HEK293 (cell line): ENCODE results near the gene SERP1.
A peak's percentile ranks its signal among the peaks of the same experiment; 100 is the strongest.

Source experiments
- ELK4 ChIP-seq: IDR thresholded peaks from 2 replicates; pipeline ENCODE4 v1.6.1; 2011; ENCODE audit warnings: mild to moderate bottlenecking, low read depth, low read length, borderline replicate concordance
- HIC1 ChIP-seq: fragments of 450-650 bp; formaldehyde crosslinking; IDR thresholded peaks from 2 replicates; pipeline ENCODE4 v1.5.1; 2016; ENCODE audit warnings: missing biosample characterization, missing genetic modification characterization
- HOXD13 ChIP-seq: sonication (generic); formaldehyde crosslinking; IDR thresholded peaks from 2 replicates; pipeline ENCODE4 v1.8.0; 2022; ENCODE audit warnings: missing genetic modification reagents, borderline replicate concordance
- KLF8 ChIP-seq: fragments of 450-650 bp; formaldehyde crosslinking; IDR thresholded peaks from 2 replicates; pipeline ENCODE4 v1.5.1; 2016; ENCODE audit warnings: missing biosample characterization, missing genetic modification characterization
- PRDM10 ChIP-seq: fragments of 450-650 bp; formaldehyde crosslinking; IDR thresholded peaks from 2 replicates; pipeline ENCODE4 v1.5.1; 2016; ENCODE audit warnings: missing biosample characterization, missing genetic modification characterization
- RBAK ChIP-seq: fragments of 450-650 bp; formaldehyde crosslinking; IDR thresholded peaks from 2 replicates; pipeline ENCODE4 v1.5.1; 2016; ENCODE audit warnings: missing biosample characterization, missing genetic modification characterization
- TCF7L2 ChIP-seq: IDR thresholded peaks from 2 replicates; pipeline ENCODE4 v1.6.1; 2011; ENCODE audit warnings: low read depth, mild to moderate bottlenecking, inconsistent platforms, low read length, moderate library complexity, borderline replicate concordance
- ZBTB10 ChIP-seq: fragments of 450-650 bp; formaldehyde crosslinking; IDR thresholded peaks from 2 replicates; pipeline ENCODE4 v1.5.1; 2016; ENCODE audit warnings: missing biosample characterization, missing genetic modification characterization
- ZBTB11 ChIP-seq: fragments of 450-650 bp; formaldehyde crosslinking; conservative IDR thresholded peaks from 2 replicates; pipeline ENCODE4 v1.5.1; 2016; ENCODE audit warnings: low read depth, missing biosample characterization, missing genetic modification characterization
- ZBTB17 ChIP-seq: fragments of 450-650 bp; formaldehyde crosslinking; IDR thresholded peaks from 2 replicates; pipeline ENCODE4 v1.5.1; 2016; ENCODE audit warnings: missing biosample characterization, missing genetic modification characterization
- ZBTB20 ChIP-seq: fragments of 450-650 bp; formaldehyde crosslinking; IDR thresholded peaks from 2 replicates; pipeline ENCODE4 v1.5.1; 2016; ENCODE audit warnings: missing biosample characterization, missing genetic modification characterization
- ZBTB21 ChIP-seq: fragments of 450-650 bp; formaldehyde crosslinking; IDR thresholded peaks from 2 replicates; pipeline ENCODE4 v1.5.1; 2017; ENCODE audit warnings: missing biosample characterization, missing genetic modification characterization
- ZBTB8A ChIP-seq: fragments of 450-650 bp; formaldehyde crosslinking; IDR thresholded peaks from 2 replicates; pipeline ENCODE4 v1.5.1; 2016; ENCODE audit warnings: missing biosample characterization, missing genetic modification characterization
- ZEB2 ChIP-seq: fragments of 450-650 bp; formaldehyde crosslinking; IDR thresholded peaks from 2 replicates; pipeline ENCODE4 v1.5.1; 2016; ENCODE audit warnings: missing biosample characterization, missing genetic modification characterization
- ZFHX2 ChIP-seq: fragments of 450-650 bp; formaldehyde crosslinking; conservative IDR thresholded peaks from 2 replicates; pipeline ENCODE4 v1.5.1; 2016; ENCODE audit warnings: missing biosample characterization, missing genetic modification characterization
- ZNF24 ChIP-seq: fragments of 450-650 bp; formaldehyde crosslinking; IDR thresholded peaks from 2 replicates; pipeline ENCODE4 v1.5.1; 2016; ENCODE audit warnings: missing biosample characterization, missing genetic modification characterization
- ZNF335 ChIP-seq: fragments of 450-650 bp; formaldehyde crosslinking; conservative IDR thresholded peaks from 2 replicates; pipeline ENCODE4 v1.5.1; 2016; ENCODE audit warnings: missing biosample characterization, missing genetic modification characterization
- ZNF341 ChIP-seq: fragments of 450-650 bp; formaldehyde crosslinking; IDR thresholded peaks from 2 replicates; pipeline ENCODE4; 2016; ENCODE audit warnings: low read depth, missing biosample characterization, missing genetic modification characterization
- ZNF394 ChIP-seq: fragments of 450-650 bp; formaldehyde crosslinking; IDR thresholded peaks from 2 replicates; pipeline ENCODE4 v1.5.1; 2016; ENCODE audit warnings: missing biosample characterization, missing genetic modification characterization, mild to moderate bottlenecking, moderate library complexity, borderline replicate concordance
- ZNF513 ChIP-seq: fragments of 450-650 bp; IDR thresholded peaks from 2 replicates; pipeline ENCODE4 v1.5.1; 2018; ENCODE audit warnings: missing biosample characterization, missing genetic modification characterization
- ZNF571 ChIP-seq: fragments of 450-650 bp; formaldehyde crosslinking; IDR thresholded peaks from 2 replicates; pipeline ENCODE4 v1.5.0; 2017; ENCODE audit warnings: missing biosample characterization, missing genetic modification characterization
- ZNF629 ChIP-seq: fragments of 450-650 bp; formaldehyde crosslinking; IDR thresholded peaks from 2 replicates; pipeline ENCODE4 v1.5.1; 2017; ENCODE audit warnings: missing biosample characterization, missing genetic modification characterization
- ZNF660 ChIP-seq: fragments of 450-650 bp; IDR thresholded peaks from 2 replicates; pipeline ENCODE4 v1.5.1; 2018; ENCODE audit warnings: missing biosample characterization, mild to moderate bottlenecking, missing genetic modification characterization
- ZNF777 ChIP-seq: fragments of 450-650 bp; formaldehyde crosslinking; IDR thresholded peaks from 2 replicates; pipeline ENCODE4 v1.5.1; 2017; ENCODE audit warnings: missing biosample characterization, missing genetic modification characterization, borderline replicate concordance

SERP1 gene

GRCh38 chr3:150546226-150547044, at the start of gene SERP1, which contains the start of gene EIF2A (continued):
- TF ChIP-seq PRDM10 = peak; percentile 70; the same call in 1 of the 2 replicates
- TF ChIP-seq KLF8 (tag by site-specific recombination) = peak; percentile 68; the same call in 1 of the 2 replicates
- TF ChIP-seq HIC1 (tag by site-specific recombination) = peak; percentile 63
- TF ChIP-seq ZNF341 (tag by site-specific recombination) = peak; percentile 83
- TF ChIP-seq ZBTB10 (tag by site-specific recombination) = peak; percentile 83; the same call in 1 of the 2 replicates
- peak; percentile 97 for TF ChIP-seq ZNF629
- TF ChIP-seq ZBTB8A (tag by site-specific recombination) = peak; percentile 69
- 0 out of 2 replicates have a peak, but pooled peaks have one; percentile 7 for TF ChIP-seq ZNF660
- peak; percentile 48; the same call in 1 of the 2 replicates for TF ChIP-seq ZBTB20 (tag by site-specific recombination)
- TF ChIP-seq ZBTB11 = peak; percentile 97
- TF ChIP-seq ZNF571 (tag by site-specific recombination) = no peak
- TF ChIP-seq ZEB2 (tag by site-specific recombination) = peak; percentile 51; the same call in 1 of the 2 replicates
- TF ChIP-seq RBAK (tag by site-specific recombination) = no peak
- TF ChIP-seq ZFHX2 = no peak
- no peak for TF ChIP-seq HOXD13 (CRISPR knock-in tag)
- TF ChIP-seq ZNF24 (tag by site-specific recombination) = 0 out of 2 replicates have a peak, but pooled peaks have one; percentile 34
- peak; percentile 65 for TF ChIP-seq ZNF335 (tag by site-specific recombination)
- no peak; the same call in 1 of the 2 replicates for TF ChIP-seq ZNF394
- TF ChIP-seq TCF7L2 = no peak
- no peak for TF ChIP-seq ZNF777 (tag by site-specific recombination)
- TF ChIP-seq ZBTB17 (tag by site-specific recombination) = peak; percentile 69
- TF ChIP-seq ELK4 = peak; percentile 39; the same call in 1 of the 2 replicates
- TF ChIP-seq ZNF513 (tag by site-specific recombination) = no peak
- TF ChIP-seq ZBTB21 (tag by site-specific recombination) = peak; percentile 86
